ENCODE results near the gene CLCN7. TPM values are rescaled to one million over a fixed set of nuclear protein-coding genes. Genes with fewer than 3 reads are reported as not detected.

Gene CLCN7
- total RNA-seq, 2 donors from 2014 or later, result 43.3 to 47.0 TPM

DNA sequence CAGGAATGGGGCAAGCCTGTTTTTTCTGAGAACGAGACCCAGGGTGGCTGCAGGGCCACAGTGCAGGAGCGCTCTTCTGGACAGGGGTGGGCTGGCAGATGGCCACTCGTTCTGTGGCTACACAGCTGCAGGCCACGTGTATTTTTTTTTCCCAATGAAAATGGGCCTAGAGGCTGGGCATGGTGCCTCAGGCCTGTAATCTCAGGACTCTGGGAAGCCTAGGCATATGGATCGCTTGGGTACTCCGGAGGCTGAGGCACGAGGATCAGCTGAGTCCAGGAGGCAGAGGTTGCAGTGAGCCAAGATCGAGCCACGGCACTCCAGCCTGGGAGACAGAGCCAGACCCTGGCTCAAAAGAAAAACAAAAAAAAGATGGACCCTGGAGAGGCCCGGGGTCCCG, 67.1 kb downstream of the CLCN7 start:
- Histone ChIP-seq H3K27me3 (replicated peaks; ENCODE audit: insufficient read depth) (no peaks in the 10 kb centered on the region), H3K9me3 (no peaks in the 10 kb centered on the region), H3K4me3 (peak overlapping the region; percentile 71), H3K4me1 (ENCODE audit: control insufficient read depth in 1 of 2, low read depth in 2 of 2) (peaks cover 5 to 19% of the 10 kb centered on the region in 2 donors), H3K27ac (peak overlapping the region in 1 of 2 donors; percentile 31), H3K36me3 (peaks cover 8% of the 10 kb centered on the region)
- TF ChIP-seq, protein P1, sequence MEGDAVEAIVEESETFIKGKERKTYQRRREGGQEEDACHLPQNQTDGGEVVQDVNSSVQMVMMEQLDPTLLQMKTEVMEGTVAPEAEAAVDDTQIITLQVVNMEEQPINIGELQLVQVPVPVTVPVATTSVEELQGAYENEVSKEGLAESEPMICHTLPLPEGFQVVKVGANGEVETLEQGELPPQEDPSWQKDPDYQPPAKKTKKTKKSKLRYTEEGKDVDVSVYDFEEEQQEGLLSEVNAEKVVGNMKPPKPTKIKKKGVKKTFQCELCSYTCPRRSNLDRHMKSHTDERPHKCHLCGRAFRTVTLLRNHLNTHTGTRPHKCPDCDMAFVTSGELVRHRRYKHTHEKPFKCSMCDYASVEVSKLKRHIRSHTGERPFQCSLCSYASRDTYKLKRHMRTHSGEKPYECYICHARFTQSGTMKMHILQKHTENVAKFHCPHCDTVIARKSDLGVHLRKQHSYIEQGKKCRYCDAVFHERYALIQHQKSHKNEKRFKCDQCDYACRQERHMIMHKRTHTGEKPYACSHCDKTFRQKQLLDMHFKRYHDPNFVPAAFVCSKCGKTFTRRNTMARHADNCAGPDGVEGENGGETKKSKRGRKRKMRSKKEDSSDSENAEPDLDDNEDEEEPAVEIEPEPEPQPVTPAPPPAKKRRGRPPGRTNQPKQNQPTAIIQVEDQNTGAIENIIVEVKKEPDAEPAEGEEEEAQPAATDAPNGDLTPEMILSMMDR (IDR thresholded peaks at IDR 0.05), result no peak
- DNase-seq (ENCODE audit: low spot score) (no peak), ATAC-seq (ENCODE audit: insufficient number of reproducible peaks, low FRiP score, low read depth) (no peak)

DNA sequence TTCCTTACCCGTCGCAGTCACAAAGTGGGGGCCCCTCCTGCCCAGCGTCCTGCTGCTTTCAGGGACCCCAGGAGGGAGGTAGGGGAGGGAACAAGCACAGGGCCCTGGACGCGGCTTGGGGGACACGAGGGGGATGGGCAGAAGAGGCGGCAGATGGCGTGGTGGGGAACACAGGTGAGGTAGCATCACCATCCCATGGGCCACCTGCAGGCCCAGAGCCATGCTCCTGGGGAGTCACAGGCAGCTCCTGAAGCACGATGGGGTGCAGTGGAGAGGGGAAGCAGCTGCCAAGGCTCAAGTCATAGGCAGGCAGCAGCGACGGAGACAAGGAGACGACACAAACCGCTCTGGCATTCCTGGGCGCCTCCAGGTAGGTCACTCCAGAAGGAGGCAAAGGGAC, 71.1 kb downstream of the CLCN7 start:
- Histone ChIP-seq H3K4me3 (no peak overlapping the region), H3K36me3 (peaks cover 35% of the 10 kb centered on the region), H3K9me3 (no peaks in the 10 kb centered on the region), H3K4me1 (ENCODE audit: control insufficient read depth in 1 of 2, low read depth in 2 of 2) (peaks cover 5 to 9% of the 10 kb centered on the region in 2 donors), H3K27me3 (replicated peaks; ENCODE audit: insufficient read depth) (no peaks in the 10 kb centered on the region), H3K27ac (no peak overlapping the region)
- TF ChIP-seq, protein P1 (IDR thresholded peaks at IDR 0.05), result no peak
- no peak for ATAC-seq (ENCODE audit: insufficient number of reproducible peaks, low FRiP score, low read depth)
- no peak for DNase-seq (ENCODE audit: low spot score)

DNA sequence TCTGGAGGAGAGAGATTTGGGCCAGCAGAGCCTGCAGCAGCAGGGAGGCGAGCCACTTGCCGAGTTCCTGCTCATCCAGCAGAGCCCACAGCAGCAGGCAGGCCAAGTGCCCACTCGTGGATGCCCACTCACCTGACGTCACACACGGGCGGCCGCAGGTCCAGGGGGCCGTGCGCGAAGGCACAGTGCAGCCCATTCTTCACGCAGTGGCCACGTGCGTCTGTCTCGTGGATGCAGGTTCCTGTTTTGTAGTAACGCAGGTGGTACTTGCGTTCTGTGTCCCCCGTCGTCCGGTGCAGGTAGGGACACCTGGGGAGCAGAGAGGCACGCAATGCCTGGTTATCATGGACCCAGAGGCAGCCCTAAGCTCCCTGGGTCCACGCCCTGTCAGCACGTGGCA, 71.8 kb downstream of the CLCN7 start:
- H3K27me3 ChIP-seq (replicated peaks; ENCODE audit: insufficient read depth), result no peaks in the 10 kb centered on the region
- peaks cover 0 to 4% of the 10 kb centered on the region in 2 donors for H3K4me1 ChIP-seq (ENCODE audit: control insufficient read depth in 1 of 2, low read depth in 2 of 2)
- DNase-seq (ENCODE audit: low spot score) (no peak), ATAC-seq (ENCODE audit: insufficient number of reproducible peaks, low FRiP score, low read depth) (no peak)
- H3K27ac ChIP-seq, result no peak overlapping the region
- H3K9me3 ChIP-seq, result no peaks in the 10 kb centered on the region
- no peak overlapping the region for H3K4me3 ChIP-seq
- peaks cover 40% of the 10 kb centered on the region for H3K36me3 ChIP-seq
- TF ChIP-seq, protein P1 (IDR thresholded peaks at IDR 0.05), result no peak

DNA sequence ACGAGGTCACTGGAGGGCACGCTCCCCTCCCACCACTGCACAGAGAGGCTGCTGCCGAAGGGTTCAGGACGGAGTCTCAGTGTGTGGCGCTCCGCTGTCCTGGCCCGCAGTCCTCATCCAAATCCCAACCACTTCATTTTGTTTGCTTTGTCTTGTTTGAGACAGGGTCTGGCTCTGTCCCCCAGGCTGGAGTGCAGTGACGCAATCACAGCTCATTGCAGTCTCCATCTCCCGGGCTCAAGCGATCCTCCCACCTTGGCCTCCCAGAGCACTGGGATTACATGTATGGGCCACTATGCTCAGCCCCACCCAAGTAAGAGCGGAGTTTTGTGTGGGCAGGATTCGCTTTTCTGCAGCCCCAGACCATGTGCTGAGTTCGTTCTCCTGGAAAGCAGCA, 73.1 kb downstream of the CLCN7 start:
- H3K27ac ChIP-seq, result no peak overlapping the region
- no peak for DNase-seq (ENCODE audit: low spot score)
- no peaks in the 10 kb centered on the region for H3K4me1 ChIP-seq (ENCODE audit: control insufficient read depth in 1 of 2, low read depth in 2 of 2)
- H3K4me3 ChIP-seq, result no peak overlapping the region
- no peak for ATAC-seq (ENCODE audit: insufficient number of reproducible peaks, low FRiP score, low read depth)
- TF ChIP-seq, protein P1 (IDR thresholded peaks at IDR 0.05), result no peak
- no peaks in the 10 kb centered on the region for H3K27me3 ChIP-seq (replicated peaks; ENCODE audit: insufficient read depth)
- H3K36me3 ChIP-seq, result peaks cover 40% of the 10 kb centered on the region
- no peaks in the 10 kb centered on the region for H3K9me3 ChIP-seq

DNA sequence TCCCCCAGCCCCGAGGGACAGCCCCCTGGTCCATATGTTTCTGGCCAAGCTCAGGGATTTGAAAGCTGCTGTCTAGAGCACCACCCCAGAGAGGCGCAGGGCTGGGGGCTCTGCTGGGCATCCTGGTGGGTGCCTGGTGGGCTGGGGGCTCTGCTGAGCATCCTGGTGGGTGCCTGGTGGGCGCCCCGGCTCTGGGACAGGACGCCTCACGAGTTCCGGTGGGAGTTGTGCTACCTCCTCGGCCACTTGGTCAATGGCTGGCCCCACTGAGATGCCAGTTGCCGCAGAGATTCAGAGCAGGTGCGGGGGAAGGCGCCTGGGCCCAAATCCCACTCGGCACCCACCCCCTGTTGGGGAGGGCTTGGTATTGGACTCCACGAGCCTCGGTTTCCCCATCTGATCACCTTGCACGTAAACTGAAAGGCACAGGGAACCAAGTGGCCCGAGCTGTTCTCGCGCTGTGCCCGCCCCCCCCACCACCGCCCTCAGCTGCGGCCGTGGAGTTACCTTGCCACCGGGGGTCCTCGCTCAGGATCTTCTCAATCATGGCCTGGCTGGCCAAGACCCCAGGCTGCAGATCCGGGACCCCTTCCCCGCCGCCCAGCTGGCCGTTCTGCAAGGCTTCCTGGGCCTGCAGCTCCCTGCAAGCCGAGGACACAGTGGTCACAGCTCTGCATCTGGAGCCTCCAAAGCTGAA, 73.6 kb downstream of the CLCN7 start:
- no peaks in the 10 kb centered on the region for H3K9me3 ChIP-seq
- ATAC-seq (ENCODE audit: insufficient number of reproducible peaks, low FRiP score, low read depth) (no peak), DNase-seq (ENCODE audit: low spot score) (no peak)
- H3K27ac ChIP-seq, result no peak overlapping the region
- peaks cover 42% of the 10 kb centered on the region for H3K36me3 ChIP-seq
- no peaks in the 10 kb centered on the region for H3K4me1 ChIP-seq (ENCODE audit: control insufficient read depth in 1 of 2, low read depth in 2 of 2)
- H3K4me3 ChIP-seq, result no peak overlapping the region
- TF ChIP-seq, protein P1 (IDR thresholded peaks at IDR 0.05), result no peak
- H3K27me3 ChIP-seq (replicated peaks; ENCODE audit: insufficient read depth), result no peaks in the 10 kb centered on the region

Data from thoracic aorta (tissue), 2 donors.